ENCODE results near the gene OTOP3. TPM values are rescaled to one million over a fixed set of nuclear protein-coding genes. Genes with fewer than 3 reads are reported as not detected.

The OTOP3 gene
- total and polyA plus RNA-seq, 2 of the 4 experiments (the other 2 are of a cell fraction), result not detected

GRCh38 chr17:74972973-74973328 is 37.3 kb downstream of the OTOP3 start:
- Histone ChIP-seq H2AFZ (replicated peaks; ENCODE audit: low read length, poor library complexity) (peak overlapping the region; percentile 71), H2BK5ac (ENCODE audit: low read depth, low read length, poor library complexity, severe bottlenecking) (no peak overlapping the region), H3K9me1 (ENCODE audit: insufficient read depth, low read length) (no peaks in the 10 kb centered on the region), H3K14ac (replicated peaks; ENCODE audit: low read depth, low read length) (no peak overlapping the region), H3K9ac (ENCODE audit: low read depth, low read length) (no peak overlapping the region), H3K36me3 (ENCODE audit: control insufficient read depth, insufficient read depth, low read length) (no peaks in the 10 kb centered on the region), H3K79me1 (ENCODE audit: low read depth in 1 of 2, low read length in 2 of 2) (no peaks in the 10 kb centered on the region), H4K8ac (ENCODE audit: low read depth in 2 of 2, low read length in 2 of 2) (no peak overlapping the region), H3K4ac (ENCODE audit: low read depth, low read length) (no peak overlapping the region), H3K23ac (ENCODE audit: low read depth, low read length) (no peak overlapping the region), H3K9me3 (ENCODE audit: control insufficient read depth, insufficient read depth, low read length) (no peaks in the 10 kb centered on the region), H4K20me1 (ENCODE audit: insufficient read depth, low read length) (no peaks in the 10 kb centered on the region), H4K91ac (ENCODE audit: insufficient read depth, low read depth, low read length) (no peak overlapping the region), H2BK20ac (ENCODE audit: low read depth, low read length) (no peak overlapping the region), H3K27me3 (ENCODE audit: control insufficient read depth, insufficient read depth, low read length) (peaks cover 49% of the 10 kb centered on the region), H2AK9ac (replicated peaks; ENCODE audit: low read depth, low read length, poor library complexity) (no peak overlapping the region), H3K4me2 (ENCODE audit: low read depth, low read length) (peak overlapping the region; percentile 66), H3K4me3 (ENCODE audit: insufficient read depth, low read depth, low read length) (peak overlapping the region; percentile 18; the same call in 1 of the 2 replicates), H3K27ac (ENCODE audit: insufficient read depth, low read length) (no peak overlapping the region), H3K4me1 (ENCODE audit: control insufficient read depth, insufficient read depth, low read length) (0 out of 2 replicates have a peak, but pooled peaks cover 2% of the 10 kb centered on the region), H4K5ac (ENCODE audit: low read depth, low read length) (no peak overlapping the region), H3K56ac (ENCODE audit: extremely low read depth, insufficient read depth, low read length) (no peak overlapping the region), H3K18ac (ENCODE audit: low read depth, low read length) (no peak overlapping the region), H2BK120ac (ENCODE audit: low read depth, low read length) (no peak overlapping the region), H2AK5ac (ENCODE audit: low read depth, low read length) (no peak overlapping the region), H2BK15ac (ENCODE audit: low read depth, low read length) (no peak overlapping the region)
- TF ChIP-seq MAZ (IDR thresholded peaks at IDR 0.05; ENCODE audit: borderline replicate concordance, low read depth, low read length) (no peak), MXI1 (IDR thresholded peaks at IDR 0.05; ENCODE audit: borderline replicate concordance, low read depth, low read length) (no peak), USF2 (IDR thresholded peaks at IDR 0.05; ENCODE audit: low read depth, low read length) (no peak), POLR2A (IDR thresholded peaks at IDR 0.05; ENCODE audit: low read depth, low read length) (no peak), RCOR1 (IDR thresholded peaks at IDR 0.05; ENCODE audit: insufficient replicate concordance, low read length) (no peak), MAFK (IDR thresholded peaks at IDR 0.05; ENCODE audit: low read depth, low read length) (no peak), ELK1 (IDR thresholded peaks at IDR 0.05; ENCODE audit: borderline replicate concordance, low read depth, low read length) (no peak), RAD21 (IDR thresholded peaks at IDR 0.05; ENCODE audit: low read length) (no peak), NFE2L2 (IDR thresholded peaks at IDR 0.05; ENCODE audit: low read depth, low read length) (no peak), CHD1 (IDR thresholded peaks at IDR 0.05; ENCODE audit: low read depth, low read length) (no peak), CEBPB (IDR thresholded peaks at IDR 0.05; ENCODE audit: low read depth, low read length) (no peak), FOS (IDR thresholded peaks at IDR 0.05; ENCODE audit: low read depth, low read length) (no peak), SMC3 (IDR thresholded peaks at IDR 0.05; ENCODE audit: low read depth, low read length) (no peak), RFX5 (IDR thresholded peaks at IDR 0.05; ENCODE audit: low read depth, low read length) (no peak)
- POLR2A ChIA-PET (ENCODE audit: unreplicated experiment), result interaction anchor here (0.8 to 1.3 kb wide), 2 partner anchors 14 to 16 kb away, joined by 4 to 5 read pairs; partner anchors contain the start of gene CDR2L
- intact Hi-C loops (cut with micrococcal nuclease), result no loop called here
- WGBS, 2 experiments (ENCODE audit: extremely low coverage in 2 of 2, insufficient read length in 1 of 2), result 20% methylated on average over 3 of the region's 17 CpGs; no CpG with 5 or more reads in 1 of the 2 experiments
- ATAC-seq (ENCODE audit: low read depth) (no peak), DNase-seq (no peak)
- in situ Hi-C loops (cut with MboI; ENCODE audit: low sequenced_read_pairs), result no loop called here
- no TSS peak for BruUV-seq (replicated peaks)
- CTCF ChIA-PET, result no interaction called here
- dilution Hi-C loops (cut with HindIII; ENCODE audit: low sequenced_read_pairs, unreplicated experiment), result no loop called here
